ENCODE measurements around the gene CCDC74A.
A peak's percentile ranks its signal among the peaks of the same experiment; 100 is the strongest.
"Not testable (repeated sequence)": the region's sequence is repeated elsewhere in the genome, so short reads cannot be mapped to it uniquely, and the experiment has no call there.

CCDC74A gene

DNA sequence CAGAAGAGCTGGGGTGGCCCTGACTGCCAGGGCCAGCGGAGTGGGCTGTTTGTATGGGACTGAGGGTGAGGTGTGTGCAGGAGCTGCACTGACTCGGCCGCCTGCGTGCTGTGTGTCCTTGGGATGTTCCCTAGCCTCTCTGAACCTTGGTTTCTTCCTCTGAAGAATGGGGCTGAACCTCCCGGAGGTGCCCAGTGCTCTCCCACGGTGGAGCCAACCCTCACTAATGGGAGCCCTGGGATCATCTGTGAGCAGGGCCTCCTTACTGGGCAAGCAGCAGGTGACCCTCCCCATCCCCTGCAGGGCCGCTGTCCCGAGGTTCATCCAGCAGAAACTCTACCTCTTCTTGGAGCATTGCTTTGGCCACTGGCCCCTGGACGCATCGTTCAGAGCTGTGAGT lies 11.7 kb upstream of the CCDC74A start:
- no peak for DNase-seq (ENCODE audit: low spot score)
- in situ Hi-C loops (cut with MboI; ENCODE audit: low pct_unique_long_range_greater_than_20kb, low sequenced_read_pairs, unreplicated experiment), result no loop called here
- no peak for TF ChIP-seq CTCF (IDR thresholded peaks at IDR 0.05; ENCODE audit: extremely low read depth, insufficient read depth, missing control alignments)

DNA sequence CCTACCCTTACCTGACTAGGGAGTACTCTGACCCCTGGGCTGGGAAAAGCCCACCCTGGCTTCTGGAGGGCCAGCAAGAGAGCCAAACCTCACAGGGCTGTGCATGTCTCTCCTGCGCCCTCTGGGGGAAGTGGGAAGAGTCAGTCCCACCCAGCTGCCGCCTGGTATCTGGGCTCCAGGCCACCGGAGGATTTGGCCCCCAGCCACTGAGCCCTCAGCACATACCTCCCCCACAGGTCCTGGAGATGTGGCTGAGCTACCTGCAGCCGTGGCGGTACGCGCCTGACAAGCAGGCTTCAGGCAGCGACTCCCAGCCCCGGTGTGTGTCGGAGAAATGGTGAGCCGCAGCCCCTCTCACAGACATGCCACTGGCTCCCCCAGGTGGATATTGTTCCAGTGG lies 11.1 kb upstream of the CCDC74A start:
- DNase-seq (ENCODE audit: low spot score); in situ Hi-C loops (cut with MboI; ENCODE audit: low pct_unique_long_range_greater_than_20kb, low sequenced_read_pairs, unreplicated experiment): not testable (repeated sequence)
- TF ChIP-seq CTCF (IDR thresholded peaks at IDR 0.05; ENCODE audit: extremely low read depth, insufficient read depth, missing control alignments), result peak; percentile 32

GRCh38 chr2:131517106-131517831 lies 10.4 kb upstream of the CCDC74A start:
- TF ChIP-seq CTCF (IDR thresholded peaks at IDR 0.05; ENCODE audit: extremely low read depth, insufficient read depth, missing control alignments), result no peak
- in situ Hi-C loops (cut with MboI; ENCODE audit: low pct_unique_long_range_greater_than_20kb, low sequenced_read_pairs, unreplicated experiment), result no loop called here
- DNase-seq (ENCODE audit: low spot score), result no peak

GRCh38 chr2:131517856-131518255 lies 9.8 kb upstream of the CCDC74A start:
- in situ Hi-C loops (cut with MboI; ENCODE audit: low pct_unique_long_range_greater_than_20kb, low sequenced_read_pairs, unreplicated experiment); DNase-seq (ENCODE audit: low spot score): not testable (repeated sequence)

DNA sequence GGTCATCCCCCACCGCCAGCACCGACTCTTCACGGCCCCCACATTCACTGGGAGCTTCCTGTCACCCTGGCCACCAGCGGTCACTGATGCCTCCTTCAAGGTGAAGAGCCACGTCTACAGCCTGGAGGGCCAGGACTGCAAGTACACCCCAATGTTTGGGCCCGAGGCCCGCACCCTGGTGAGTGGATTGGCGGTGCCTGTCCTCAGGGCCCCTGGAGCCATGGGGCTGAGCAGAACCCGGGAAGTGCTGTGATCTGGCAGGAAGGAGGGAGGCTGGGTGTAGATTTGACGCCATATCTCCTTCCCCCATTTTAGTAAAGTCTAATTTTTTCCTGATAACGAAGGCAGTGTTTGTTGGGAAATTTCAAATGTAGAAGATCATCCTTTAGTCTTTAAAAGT lies 9.2 kb upstream of the CCDC74A start:
- in situ Hi-C loops (cut with MboI; ENCODE audit: low pct_unique_long_range_greater_than_20kb, low sequenced_read_pairs, unreplicated experiment); DNase-seq (ENCODE audit: low spot score): not testable (repeated sequence)

DNA sequence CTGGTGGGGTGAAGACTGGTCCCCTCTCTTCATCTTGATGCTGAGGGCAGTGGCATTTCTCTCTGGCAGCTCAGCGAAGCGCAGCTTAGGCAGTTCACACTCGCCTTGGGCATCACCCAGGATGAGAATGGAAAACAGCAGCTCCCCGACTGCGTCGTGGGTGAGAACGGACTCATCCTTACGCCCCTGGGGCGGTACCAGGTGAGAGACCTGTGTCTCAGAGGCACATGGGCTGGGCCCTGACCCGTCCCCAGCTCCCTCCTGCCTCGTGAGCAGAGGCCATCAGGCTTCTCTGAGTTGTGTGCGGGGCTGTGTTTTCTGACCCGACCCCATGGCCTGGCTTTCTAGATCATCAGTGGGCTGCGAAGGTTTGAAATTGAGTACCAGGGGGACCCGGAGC lies 8.2 kb upstream of the CCDC74A start:
- no peak for TF ChIP-seq CTCF (IDR thresholded peaks at IDR 0.05; ENCODE audit: extremely low read depth, insufficient read depth, missing control alignments)
- DNase-seq (ENCODE audit: low spot score), result no peak
- in situ Hi-C loops (cut with MboI; ENCODE audit: low pct_unique_long_range_greater_than_20kb, low sequenced_read_pairs, unreplicated experiment), result no loop called here

DNA sequence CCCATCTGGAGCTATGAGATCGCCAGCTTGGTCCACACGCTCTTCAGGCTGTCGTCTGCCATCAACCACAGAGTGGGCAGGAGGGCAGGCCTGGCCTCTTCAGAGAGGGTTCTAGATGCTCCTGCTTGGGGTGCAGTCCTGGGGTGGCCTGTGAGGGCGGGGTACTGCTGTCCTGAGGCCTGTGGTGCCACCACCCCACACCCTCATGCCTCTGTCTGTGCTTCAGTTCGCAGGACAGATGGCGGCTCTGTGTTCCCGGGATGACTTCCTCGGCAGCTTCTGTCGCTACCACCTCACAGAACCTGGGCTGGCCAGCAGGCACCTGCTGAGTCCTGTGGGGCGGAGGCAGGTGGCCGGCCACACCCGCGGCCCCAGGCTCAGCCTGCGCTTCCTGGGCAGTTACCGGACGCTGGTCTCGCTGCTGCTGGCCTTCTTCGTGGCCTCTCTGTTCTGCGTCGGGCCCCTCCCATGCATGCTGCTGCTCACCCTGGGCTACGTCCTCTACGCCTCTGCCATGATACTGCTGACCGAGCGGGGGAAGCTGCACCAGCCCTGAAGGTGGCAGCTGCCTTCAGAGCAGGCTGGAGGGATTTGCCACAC lies 7.7 kb upstream of the CCDC74A start:
- in situ Hi-C loops (cut with MboI; ENCODE audit: low pct_unique_long_range_greater_than_20kb, low sequenced_read_pairs, unreplicated experiment); DNase-seq (ENCODE audit: low spot score): not testable (repeated sequence)

DNA sequence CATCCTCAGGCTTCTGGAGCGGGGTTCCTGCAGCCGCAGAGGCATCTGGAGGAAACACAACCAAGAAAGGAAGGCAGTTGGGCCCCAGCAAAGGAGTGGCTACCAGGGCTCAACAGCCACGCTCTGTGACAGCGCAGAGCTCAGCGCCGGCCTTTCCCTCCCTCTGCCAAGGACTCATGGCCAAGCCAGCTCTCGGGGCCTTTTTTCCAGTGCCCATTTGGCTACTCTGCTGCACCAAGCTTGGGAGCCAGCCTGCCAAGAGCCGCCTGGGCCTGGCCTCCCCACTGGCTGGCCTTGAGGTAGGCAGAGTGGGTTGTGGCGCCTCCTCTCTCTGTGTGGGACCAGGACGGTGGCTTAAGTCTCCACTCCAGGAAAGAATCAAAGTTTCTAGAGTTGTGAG lies 7.2 kb upstream of the CCDC74A start:
- in situ Hi-C loops (cut with MboI; ENCODE audit: low pct_unique_long_range_greater_than_20kb, low sequenced_read_pairs, unreplicated experiment), result no loop called here
- no peak for TF ChIP-seq CTCF (IDR thresholded peaks at IDR 0.05; ENCODE audit: extremely low read depth, insufficient read depth, missing control alignments)
- DNase-seq (ENCODE audit: low spot score), result no peak

DNA sequence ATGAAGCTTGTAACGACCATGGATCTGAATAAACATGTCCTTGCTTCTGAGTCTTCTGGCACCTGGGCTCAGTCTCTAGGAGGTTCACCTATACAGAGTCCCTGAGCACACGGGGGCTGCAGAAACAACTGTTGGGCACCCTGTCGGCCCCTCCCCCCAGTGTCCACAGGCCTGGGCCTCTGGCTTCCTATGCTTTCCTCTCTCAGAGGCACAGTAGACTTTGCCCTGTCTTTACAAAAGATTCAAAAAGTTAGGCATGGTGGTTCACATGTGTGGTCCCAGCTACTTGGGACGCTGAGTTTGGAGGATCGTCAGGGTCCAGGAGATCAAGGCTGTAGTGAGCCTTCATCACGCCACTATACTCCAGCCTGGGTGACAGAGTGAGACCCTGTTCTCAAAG lies 6.2 kb upstream of the CCDC74A start:
- DNase-seq (ENCODE audit: low spot score); in situ Hi-C loops (cut with MboI; ENCODE audit: low pct_unique_long_range_greater_than_20kb, low sequenced_read_pairs, unreplicated experiment): not testable (repeated sequence)

Data from GM13977 (cell line).